GM12891 (cell line): ENCODE data around the gene S100A12.

Experiments
- PAX5 ChIP-seq: IDR thresholded peaks from 2 replicates; pipeline ENCODE4 v1.6.1; 2011; ENCODE audit warnings: low read length, moderate library complexity, mild to moderate bottlenecking; ENCODE audit not compliant: insufficient read depth, severe bottlenecking
- POLR2A ChIP-seq: IDR thresholded peaks from 2 replicates; pipeline ENCODE4 v1.6.1; 2011; ENCODE audit warnings: low read depth, low read length, control low read depth
- POLR2AphosphoS5 ChIP-seq: IDR thresholded peaks from 2 replicates; pipeline ENCODE4 v1.6.1; 2011; ENCODE audit warnings: low read depth, low read length, control low read depth

GRCh38 chr1:153417136-153417888 lies 41.9 kb upstream of the S100A12 start:
- no peak for TF ChIP-seq POLR2A
- TF ChIP-seq POLR2AphosphoS5 = no peak
- TF ChIP-seq PAX5 = no peak
